Mesothelial cell of epicardium (in vitro differentiated cells): ENCODE measurements around the gene FGD3. TPM values are rescaled to one million over a fixed set of nuclear protein-coding genes. Genes with fewer than 3 reads are reported as not detected.

Source experiments
- DNase-seq, 2 experiments: peaks; one replicate each; pipeline ENCODE4 v3.0.0; 2021; ENCODE audit warnings: low spot score in 2 of 2; ENCODE audit not compliant: unreplicated experiment in 2 of 2
- H3K27ac Mint-ChIP-seq: 2 replicates; pipeline ENCODE4 v1.8.0; 2021; ENCODE audit warnings: mixed read lengths
- H3K27me3 Mint-ChIP-seq: 2 replicates; pipeline ENCODE4 v1.8.0; 2021; ENCODE audit warnings: low read depth, mixed read lengths
- H3K36me3 Mint-ChIP-seq: 2 replicates; pipeline ENCODE4 v1.8.0; 2021; ENCODE audit warnings: mixed read lengths
- H3K4me1 Mint-ChIP-seq: 2 replicates; pipeline ENCODE4 v1.8.0; 2021; ENCODE audit warnings: mixed read lengths
- H3K4me3 Mint-ChIP-seq: 2 replicates; pipeline ENCODE4 v1.8.0; 2021; ENCODE audit warnings: mild to moderate bottlenecking, moderate library complexity, mixed read lengths
- H3K9me3 Mint-ChIP-seq: 2 replicates; pipeline ENCODE4 v1.8.0; 2021; ENCODE audit warnings: mixed read lengths
- CTCF ChIP-seq: fragments of 200-600 bp; sonication (generic); IDR thresholded peaks from one replicate; pipeline ENCODE4 v1.5.0; 2021; ENCODE audit warnings: antibody characterized with exemption; ENCODE audit not compliant: unreplicated experiment
- total RNA-seq: library from RNA; stranded (reverse); gene quantifications from 3 replicates; pipeline ENCODE4 v1.2.1, GENCODE V29; 2021

FGD3 gene
- total RNA-seq, 1 donor from 2014 or later: 36.3 TPM

- H3K27ac Mint-ChIP-seq: no peak overlapping the region
- peaks cover 2% of the 10 kb centered on the region for H3K9me3 Mint-ChIP-seq
- no peak for TF ChIP-seq CTCF
- DNase-seq: no peak
- H3K27me3 Mint-ChIP-seq: no peaks in the 10 kb centered on the region
- H3K4me1 Mint-ChIP-seq: peaks cover 5% of the 10 kb centered on the region
- H3K36me3 Mint-ChIP-seq: no peaks in the 10 kb centered on the region
- H3K4me3 Mint-ChIP-seq: no peak overlapping the region
Observed at GRCh38 chr9:93039976-93040375, 92.7 kb downstream of the FGD3 start.

- peaks cover 4% of the 10 kb centered on the region for H3K9me3 Mint-ChIP-seq
- no peak for DNase-seq
- TF ChIP-seq CTCF: no peak
- no peaks in the 10 kb centered on the region for H3K36me3 Mint-ChIP-seq
- no peak overlapping the region for H3K4me3 Mint-ChIP-seq
- H3K4me1 Mint-ChIP-seq: peaks cover 5% of the 10 kb centered on the region
- H3K27ac Mint-ChIP-seq: no peak overlapping the region
- H3K27me3 Mint-ChIP-seq: no peaks in the 10 kb centered on the region
Observed at GRCh38 chr9:93040409-93040808, 93.1 kb downstream of the FGD3 start.

- TF ChIP-seq CTCF: no peak
- H3K9me3 Mint-ChIP-seq: peaks cover 8% of the 10 kb centered on the region
- no peak overlapping the region for H3K4me3 Mint-ChIP-seq
- no peaks in the 10 kb centered on the region for H3K36me3 Mint-ChIP-seq
- no peak for DNase-seq
- H3K27ac Mint-ChIP-seq: no peak overlapping the region
- no peaks in the 10 kb centered on the region for H3K27me3 Mint-ChIP-seq
- peaks cover 5% of the 10 kb centered on the region for H3K4me1 Mint-ChIP-seq
Observed at GRCh38 chr9:93041108-93041802, 93.9 kb downstream of the FGD3 start.

- Mint-ChIP-seq H3K4me1 (peaks cover 2% of the 10 kb centered on the region), H3K9me3 (peaks cover 8% of the 10 kb centered on the region), H3K4me3 (no peak overlapping the region), H3K27ac (no peak overlapping the region), H3K27me3 (no peaks in the 10 kb centered on the region), H3K36me3 (no peaks in the 10 kb centered on the region)
- TF ChIP-seq CTCF: no peak
- DNase-seq: no peak
Observed at GRCh38 chr9:93043122-93043521, 95.8 kb downstream of the FGD3 start.

- no peaks in the 10 kb centered on the region for H3K36me3 Mint-ChIP-seq
- no peaks in the 10 kb centered on the region for H3K27me3 Mint-ChIP-seq
- peaks cover 8% of the 10 kb centered on the region for H3K9me3 Mint-ChIP-seq
- no peaks in the 10 kb centered on the region for H3K4me1 Mint-ChIP-seq
- no peak overlapping the region for H3K27ac Mint-ChIP-seq
- no peak overlapping the region for H3K4me3 Mint-ChIP-seq
- no peak for TF ChIP-seq CTCF
- DNase-seq: no peak
Observed at GRCh38 chr9:93045521-93045920, 98.2 kb downstream of the FGD3 start.
